Fibroblast of skin of scalp (primary cell): ENCODE data around the gene M1AP.

Experiments used
- DNase-seq: peaks from one replicate; pipeline ENCODE4 v3.0.0-alpha.2; 2013

The M1AP gene

DNA sequence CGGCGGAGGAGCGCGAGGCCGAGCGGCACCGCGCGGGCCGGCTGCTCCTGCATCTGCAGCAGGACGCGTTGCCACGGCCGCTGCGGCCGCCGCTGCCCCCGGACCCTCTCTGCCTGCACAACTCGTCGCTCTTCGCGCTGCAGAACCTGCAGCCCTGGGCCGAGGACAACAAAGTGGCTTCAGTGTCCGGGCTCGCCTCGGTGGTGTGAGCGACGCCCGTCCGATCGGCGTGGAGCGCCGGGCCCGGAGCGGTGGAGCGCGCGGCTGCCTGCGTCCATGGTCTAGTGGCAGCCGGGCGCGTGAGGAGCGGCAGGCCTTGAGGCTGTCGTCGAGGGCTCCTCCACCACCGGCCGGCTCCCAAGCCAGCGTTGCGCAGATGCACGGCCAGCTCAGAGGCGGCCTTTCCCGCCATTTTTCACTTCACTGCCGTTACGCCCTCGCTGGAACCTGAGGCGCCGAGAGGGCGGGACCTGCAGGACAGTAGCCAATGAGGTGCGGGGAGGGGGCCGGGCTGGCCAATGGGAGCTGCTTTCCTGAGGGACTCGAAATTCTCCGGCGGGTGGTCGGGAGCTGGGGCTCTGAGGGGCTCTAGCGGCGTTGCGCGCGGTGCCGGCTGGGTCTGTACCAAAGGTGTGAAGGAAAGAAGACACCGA lies 132.0 kb downstream of the M1AP start:
- peak; percentile 60 for DNase-seq

DNA sequence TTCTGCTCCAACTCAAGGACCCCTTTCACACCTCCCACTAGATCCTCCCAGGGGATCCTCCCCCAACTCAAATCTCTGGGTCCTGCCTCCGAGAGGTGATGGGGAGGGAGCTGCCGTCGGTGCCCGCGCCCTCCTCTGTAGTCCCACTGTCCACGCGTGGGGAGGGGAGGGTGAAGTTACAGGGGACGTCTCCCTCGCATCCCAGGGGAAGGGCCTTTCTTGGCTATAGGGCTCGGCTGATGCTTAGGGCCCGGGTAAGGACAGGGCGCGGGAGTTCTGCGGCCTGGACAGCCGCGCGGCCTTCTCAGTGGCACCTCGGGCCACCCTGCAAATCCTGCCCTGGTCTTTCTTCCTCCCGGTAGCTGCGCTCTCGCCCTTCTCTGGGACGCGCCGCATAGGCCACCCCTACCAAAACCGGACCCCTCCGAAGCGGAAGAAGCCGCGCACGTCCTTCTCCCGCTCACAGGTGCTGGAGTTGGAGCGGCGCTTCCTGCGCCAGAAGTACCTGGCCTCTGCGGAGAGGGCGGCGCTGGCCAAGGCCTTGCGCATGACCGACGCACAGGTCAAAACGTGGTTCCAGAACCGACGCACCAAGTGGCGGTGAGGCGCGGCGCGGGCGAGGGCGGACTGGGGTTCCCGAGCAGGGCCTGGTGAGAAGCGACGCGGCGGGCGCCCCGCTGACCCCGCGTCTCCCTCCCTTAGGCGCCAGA lies 132.7 kb downstream of the M1AP start:
- no peak for DNase-seq

DNA sequence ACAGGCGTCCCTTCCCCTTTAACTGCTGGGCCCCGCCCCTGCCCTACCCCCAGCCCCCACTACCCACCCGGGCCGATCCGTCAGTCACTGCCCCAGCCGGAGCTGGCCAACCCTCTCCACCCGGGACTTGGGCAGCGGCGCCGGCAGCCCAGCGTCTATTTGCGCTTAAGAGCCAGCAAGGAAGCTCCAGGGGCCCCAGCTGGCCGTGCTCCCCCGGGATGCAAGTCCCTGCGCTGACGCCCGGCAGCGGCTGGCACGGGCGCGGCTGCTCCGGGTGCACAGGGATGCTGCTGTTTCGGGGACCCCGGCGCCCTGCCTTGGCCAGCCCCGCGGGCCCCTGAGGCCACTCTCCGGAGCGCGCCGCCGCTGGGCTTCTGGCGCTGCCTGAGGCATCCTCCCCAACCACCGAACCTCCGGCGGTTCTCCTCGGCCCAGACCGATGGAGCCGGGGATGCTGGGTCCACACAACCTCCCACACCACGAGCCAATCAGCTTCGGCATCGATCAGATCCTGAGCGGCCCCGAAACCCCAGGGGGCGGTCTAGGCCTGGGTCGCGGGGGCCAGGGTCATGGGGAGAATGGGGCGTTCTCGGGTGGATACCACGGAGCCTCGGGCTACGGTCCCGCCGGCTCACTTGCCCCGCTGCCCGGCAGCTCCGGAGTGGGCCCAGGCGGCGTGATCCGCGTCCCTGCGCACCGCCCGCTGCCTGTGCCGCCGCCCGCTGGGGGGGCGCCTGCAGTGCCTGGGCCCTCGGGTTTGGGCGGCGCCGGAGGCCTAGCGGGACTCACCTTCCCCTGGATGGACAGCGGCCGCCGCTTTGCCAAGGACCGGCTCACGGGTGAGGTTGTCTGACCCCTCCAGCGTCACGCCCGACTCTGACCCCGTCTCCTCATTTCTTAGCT lies 133.5 kb downstream of the M1AP start, which contains the start of gene TLX2:
Gene TLX2, plus strand, starts transcription at position 83 of the 903 bp plus-strand sequence. Its CDS starts 357 bp downstream, at position 440.
- no peak for DNase-seq

DNA sequence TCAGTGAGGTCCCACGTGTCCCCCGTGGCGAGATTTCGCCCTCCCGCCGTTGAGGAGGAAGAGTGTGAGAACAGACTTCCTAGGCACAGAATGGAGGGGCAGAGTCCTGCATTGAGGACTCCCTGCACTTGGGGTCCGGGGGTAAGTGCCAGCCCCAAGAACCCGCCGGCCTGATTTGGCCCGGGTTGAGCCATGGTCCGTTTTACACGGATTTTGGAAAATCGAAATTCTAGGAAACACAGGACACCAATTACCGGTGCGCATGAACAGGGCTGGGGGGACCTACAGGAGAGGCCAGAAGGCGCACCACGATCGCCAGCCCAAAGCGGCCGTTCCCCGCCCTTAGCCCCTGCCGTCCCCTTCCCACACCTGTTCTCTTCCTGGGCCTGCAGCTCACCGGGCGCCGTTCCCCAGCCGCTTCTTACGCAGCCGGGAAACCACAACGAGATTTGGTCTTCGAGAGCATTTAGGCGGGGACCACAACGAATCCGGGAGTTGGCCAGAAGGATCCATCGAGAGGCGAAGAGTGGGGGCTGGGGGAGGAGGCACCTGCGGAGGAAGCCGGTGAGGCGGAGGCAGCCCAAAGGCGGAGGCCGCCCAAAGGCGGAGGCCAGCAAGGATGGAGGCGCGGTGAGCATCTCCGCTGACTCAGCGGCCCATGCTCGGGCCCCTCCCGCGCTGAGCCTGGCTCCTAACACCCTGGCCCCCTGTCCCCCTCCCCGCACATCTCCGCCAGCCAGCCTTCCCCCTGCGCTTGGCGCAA lies 134.3 kb downstream of the M1AP start:
- DNase-seq, result no peak

DNA sequence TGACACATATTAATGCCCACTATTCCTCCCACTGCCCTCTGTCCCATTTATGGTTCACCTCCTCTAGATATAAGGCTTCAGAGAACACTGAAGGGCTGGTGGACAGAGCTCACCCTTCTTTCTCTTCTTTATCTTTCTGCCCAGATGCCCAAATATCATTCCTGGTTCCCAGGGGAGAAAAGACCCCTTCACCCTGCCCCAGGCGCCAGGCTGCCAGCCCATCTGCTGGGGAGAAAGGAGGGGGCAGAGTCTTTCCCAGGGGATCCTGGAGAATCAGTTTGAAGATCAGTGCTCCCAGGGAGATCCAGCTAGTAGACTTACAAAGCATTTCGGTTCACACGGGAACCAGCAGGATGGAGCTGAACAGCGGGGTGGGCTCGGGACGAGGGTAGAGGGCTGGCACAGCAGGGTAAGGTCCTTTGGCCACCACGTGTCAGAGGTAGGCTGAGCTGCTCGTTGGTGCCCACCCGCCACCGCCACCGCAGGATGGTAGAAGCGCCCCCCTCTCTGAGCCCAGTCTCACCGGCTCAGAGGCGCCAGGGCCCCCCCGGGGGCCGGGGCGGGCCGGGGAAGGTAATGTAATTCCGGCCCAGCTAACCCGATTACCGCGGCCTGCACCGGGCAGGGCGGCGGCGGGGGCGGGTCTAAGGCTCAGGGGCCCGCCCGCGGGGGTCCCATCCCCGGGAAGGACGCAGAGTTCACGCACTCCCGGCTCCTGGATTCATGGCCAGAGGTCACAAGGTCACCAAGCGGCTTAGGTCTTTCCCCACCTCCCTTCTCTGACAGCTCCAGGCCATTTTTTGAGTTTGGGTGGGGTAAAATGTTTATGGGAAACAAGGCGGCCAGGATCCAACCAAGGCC lies 135.2 kb downstream of the M1AP start:
- no peak for DNase-seq

DNA sequence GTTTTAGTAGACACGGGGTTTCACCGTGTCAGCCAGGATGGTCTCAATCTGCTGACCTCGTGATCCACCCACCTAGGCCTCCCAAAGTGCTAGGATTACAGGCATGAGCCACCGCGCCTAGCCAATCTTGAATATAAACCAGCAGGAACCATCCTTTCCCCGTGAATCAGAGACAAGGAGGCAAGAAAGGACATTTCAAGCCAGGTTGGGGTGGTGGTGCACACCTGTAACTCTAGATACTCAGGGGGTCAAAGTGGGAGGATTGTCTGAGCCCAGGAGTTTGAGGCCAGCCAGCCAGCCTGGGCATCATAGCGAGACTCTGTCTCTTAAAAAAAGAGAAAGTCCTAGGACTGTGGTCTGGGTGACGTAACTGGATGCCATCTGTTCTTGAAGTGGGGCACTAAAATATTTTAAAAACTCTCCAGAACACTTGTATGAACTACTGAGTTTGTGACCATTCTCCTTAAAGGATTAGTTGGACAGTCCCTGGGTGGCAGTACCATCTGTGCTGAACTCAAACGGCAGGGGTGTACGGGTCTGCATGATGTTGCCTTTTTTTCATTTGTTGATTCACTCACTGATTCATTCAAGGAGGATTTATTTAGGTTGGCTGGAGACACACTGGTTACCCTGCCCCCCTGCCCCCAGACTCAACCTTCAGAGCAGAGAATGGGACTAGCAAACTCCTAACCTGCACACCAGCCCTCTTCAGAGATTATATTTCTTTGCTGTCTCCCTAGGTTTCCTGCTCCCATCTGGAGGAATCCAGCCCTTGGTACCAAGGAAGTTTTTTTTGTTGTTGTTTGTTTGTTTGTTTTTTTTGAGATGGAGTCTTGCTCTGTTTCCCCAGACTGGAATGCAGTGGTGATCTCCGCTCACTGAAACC lies 136.8 kb downstream of the M1AP start:
- DNase-seq, result peak; percentile 48

DNA sequence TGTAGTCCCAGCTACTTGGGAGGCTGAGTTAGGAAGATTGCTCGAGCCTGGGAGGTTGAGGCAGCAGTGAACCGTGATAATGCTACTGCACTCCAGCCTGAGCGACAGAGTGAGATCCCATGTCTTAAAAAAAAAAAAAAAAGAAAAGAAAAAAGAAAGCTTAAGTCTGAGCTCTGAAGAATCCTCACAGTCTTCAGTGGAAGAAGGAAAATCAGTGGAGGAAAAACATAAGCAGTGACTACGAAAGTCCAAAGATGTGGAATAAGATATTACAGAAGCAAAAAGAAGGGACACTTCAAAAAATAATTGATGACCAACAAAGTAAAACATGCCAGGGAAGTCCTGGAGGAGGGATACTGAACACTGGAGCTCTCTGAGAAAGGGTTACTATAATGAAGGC lies 137.9 kb downstream of the M1AP start:
- no peak for DNase-seq

DNA sequence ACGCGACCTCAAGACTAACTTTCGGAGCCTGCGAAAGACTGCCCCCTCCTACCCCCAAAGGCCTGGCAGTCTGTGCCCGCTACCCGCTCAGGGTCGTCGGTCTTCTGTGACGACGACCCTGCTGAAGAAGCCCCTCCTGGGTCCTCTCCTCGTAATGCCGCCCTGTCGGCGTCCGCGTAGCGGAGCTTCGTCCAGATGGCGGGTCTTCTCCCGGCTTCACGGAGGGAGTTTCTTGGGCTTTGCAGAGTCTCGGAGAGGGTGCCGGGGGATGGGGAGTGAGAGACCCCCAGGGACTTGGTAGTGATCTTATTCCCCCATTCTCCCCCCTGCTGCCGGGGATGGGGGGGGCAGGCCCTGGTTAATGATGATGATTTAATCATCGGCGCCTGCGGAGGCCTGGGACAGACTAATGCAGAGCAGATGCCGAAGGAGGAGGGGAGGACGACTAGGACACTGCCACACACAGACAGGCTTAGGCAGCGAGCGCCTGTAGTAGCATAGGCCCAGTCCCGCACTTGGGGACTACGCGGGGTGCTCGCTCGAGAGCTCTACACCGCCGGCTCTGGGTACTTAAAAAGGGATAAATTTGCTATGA lies 140.1 kb downstream of the M1AP start:
- DNase-seq, result peak; percentile 94
